ENCODE results near the gene PLPP6.
"Not testable (repeated sequence)": the region's sequence is repeated elsewhere in the genome, so short reads cannot be mapped to it uniquely, and the experiment has no call there.

PLPP6 gene

GRCh38 chr9:4662108-4662988, at the start of gene PLPP6:
Gene PLPP6 (plus strand): TSS chr9:4662294. CDS start chr9:4662376, 82 bp downstream.
- peak; percentile 61 for DNase-seq

- DNase-seq: no peak
Measured at GRCh38 chr9:4614627-4615026, 47.5 kb upstream of the PLPP6 start.

- DNase-seq: no peak
Measured at GRCh38 chr9:4615251-4615650, 46.8 kb upstream of the PLPP6 start.

- no peak for DNase-seq
Measured at GRCh38 chr9:4615778-4616177, 46.3 kb upstream of the PLPP6 start.

GRCh38 chr9:4617752-4618151, 44.3 kb upstream of the PLPP6 start:
- no peak for DNase-seq

- no peak for DNase-seq
Measured at GRCh38 chr9:4618700-4619099, 43.4 kb upstream of the PLPP6 start.

- no peak for DNase-seq
Measured at GRCh38 chr9:4620057-4620765, 41.9 kb upstream of the PLPP6 start.

- no peak for DNase-seq
Measured at GRCh38 chr9:4620881-4621555, 41.1 kb upstream of the PLPP6 start.

- no peak for DNase-seq
Measured at GRCh38 chr9:4622016-4622415, 40.1 kb upstream of the PLPP6 start.

GRCh38 chr9:4630836-4631235, 31.3 kb upstream of the PLPP6 start:
- DNase-seq: no peak

- no peak for DNase-seq
Measured at GRCh38 chr9:4638968-4639367, 23.1 kb upstream of the PLPP6 start.

- DNase-seq: no peak
Measured at GRCh38 chr9:4639420-4639819, 22.7 kb upstream of the PLPP6 start.

GRCh38 chr9:4640027-4640426, 22.1 kb upstream of the PLPP6 start:
- no peak for DNase-seq

GRCh38 chr9:4642351-4642750, 19.7 kb upstream of the PLPP6 start:
- DNase-seq: no peak

GRCh38 chr9:4654084-4654483, 8.0 kb upstream of the PLPP6 start:
- no peak for DNase-seq

GRCh38 chr9:4654538-4654937, 7.6 kb upstream of the PLPP6 start:
- DNase-seq: no peak

GRCh38 chr9:4656196-4656595, 5.9 kb upstream of the PLPP6 start:
- not testable (repeated sequence) for DNase-seq

- DNase-seq: no peak
Measured at GRCh38 chr9:4656621-4657020, 5.5 kb upstream of the PLPP6 start.

GRCh38 chr9:4657426-4658159, 4.5 kb upstream of the PLPP6 start:
- no peak for DNase-seq

- not testable (repeated sequence) for DNase-seq
Measured at GRCh38 chr9:4660665-4661064, 1.4 kb upstream of the PLPP6 start.

- no peak for DNase-seq
Measured at GRCh38 chr9:4661165-4661564, 929 bp upstream of the PLPP6 start.

- DNase-seq: no peak
Measured at GRCh38 chr9:4661611-4662010, 483 bp upstream of the PLPP6 start.
